Natural killer cell (primary cell): ENCODE measurements around the gene NRXN2. TPM values are rescaled to one million over a fixed set of nuclear protein-coding genes. Genes with fewer than 3 reads are reported as not detected.

Source experiments
- ATAC-seq, 3 donors: fragments of 150-1000 bp in 2 of 3; fragments of 200-7000 bp in 1 of 3; cut with Tn5 transposase; 1 replicate in 1 of 3; 2 replicates in 2 of 3; pipeline ENCODE4 v1.10.0; 2021; ENCODE audit warnings: mild to moderate bottlenecking in 2 of 3, moderate library complexity in 2 of 3
- DNase-seq, 2 donors: peaks; one replicate each; pipeline versions ENCODE4 v3.0.0 to v3.0.0-alpha.2; 2013 to 2021; ENCODE audit warnings: mixed read lengths in 1 of 2
- H3K27ac ChIP-seq: one replicate; pipeline ENCODE4 v1.5.1; 2013; ENCODE audit warnings: mild to moderate bottlenecking, low read length
- H3K27me3 ChIP-seq: one replicate; pipeline ENCODE4 v1.6.1; 2013; ENCODE audit warnings: low read length; ENCODE audit not compliant: control insufficient read depth, insufficient read depth
- H3K36me3 ChIP-seq: one replicate; pipeline ENCODE4 v1.6.1; 2013; ENCODE audit warnings: low read length; ENCODE audit not compliant: control insufficient read depth, insufficient read depth
- H3K4me1 ChIP-seq: one replicate; pipeline ENCODE4 v1.6.1; 2013; ENCODE audit warnings: low read length; ENCODE audit not compliant: control insufficient read depth, insufficient read depth
- H3K4me3 ChIP-seq: one replicate; pipeline ENCODE4 v1.5.1; 2013; ENCODE audit warnings: low read length
- H3K9me3 ChIP-seq: one replicate; pipeline ENCODE4 v1.6.1; 2013; ENCODE audit warnings: low read length; ENCODE audit not compliant: control insufficient read depth, insufficient read depth
- H3K27ac Mint-ChIP-seq, 2 donors: one replicate each; pipeline ENCODE4 v1.8.0; 2022; ENCODE audit warnings: mild to moderate bottlenecking in 2 of 2, mixed read lengths in 2 of 2, moderate library complexity in 1 of 2
- H3K27me3 Mint-ChIP-seq, 2 donors: one replicate each; pipeline ENCODE4 v1.8.0; 2022; ENCODE audit warnings: low read depth in 2 of 2, mixed read lengths in 2 of 2
- H3K36me3 Mint-ChIP-seq: one replicate; pipeline ENCODE4 v1.8.0; 2022; ENCODE audit warnings: mixed read lengths
- H3K4me1 Mint-ChIP-seq, 2 donors: one replicate each; pipeline ENCODE4 v1.8.0; 2022; ENCODE audit warnings: mixed read lengths in 2 of 2
- H3K4me3 Mint-ChIP-seq: one replicate; pipeline ENCODE4 v1.8.0; 2022; ENCODE audit warnings: mild to moderate bottlenecking, moderate library complexity, mixed read lengths
- H3K9me3 Mint-ChIP-seq, 2 donors: one replicate each; pipeline ENCODE4 v1.8.0; 2022; ENCODE audit warnings: mixed read lengths in 2 of 2
- CTCF ChIP-seq: fragments of 200-600 bp; IDR thresholded peaks from one replicate; pipeline ENCODE4 v1.8.0; 2022; ENCODE audit warnings: antibody characterized with exemption
- WGBS: methylation state at CpG from one replicate; pipeline ENCODE4 v1.1.7; 2013; ENCODE audit warnings: missing lambda C conversion rate; ENCODE audit not compliant: insufficient coverage; 5-methylcytosine and 5-hydroxymethylcytosine counted together
- intact Hi-C: fragments of 100-400 bp; cut with micrococcal nuclease; formaldehyde crosslinking; loops from one replicate; pipeline ENCODE4 v1.14.2; 2022
- total RNA-seq, 4 donors: library from RNA; stranded (reverse); fragments of 120-200 nt in 1 of 4; gene quantifications; one replicate each; pipeline versions ENCODE4 v1.2.3 to v1.2.4, GENCODE V29; 2013 to 2022

The NRXN2 gene
- total RNA-seq, 3 donors from 2014 or later (not counting 1 experiment from before 2014, with no cell fraction given): 2.9 to 9.6 (median 7.7) TPM

GRCh38 chr11:64621283-64622019 lies 101.5 kb downstream of the NRXN2 start:
- Mint-ChIP-seq H3K36me3 (no peaks in the 10 kb centered on the region), H3K4me1 (peaks cover 0 to 4% of the 10 kb centered on the region in 2 donors), H3K9me3 (no peaks in the 10 kb centered on the region), H3K27ac (no peak overlapping the region), H3K4me3 (no peak overlapping the region), H3K27me3 (no peaks in the 10 kb centered on the region)
- no peak for ATAC-seq
- no peak for DNase-seq
- Histone ChIP-seq H3K9me3 (no peaks in the 10 kb centered on the region), H3K4me3 (no peak overlapping the region), H3K27ac (no peak overlapping the region), H3K36me3 (no peaks in the 10 kb centered on the region), H3K4me1 (peaks cover 10% of the 10 kb centered on the region), H3K27me3 (no peaks in the 10 kb centered on the region)
- 31% methylated on average over 4 of the region's 5 CpGs for WGBS
- no peak for TF ChIP-seq CTCF
- intact Hi-C loops: no loop called here

- H3K4me1 ChIP-seq: peaks cover 10% of the 10 kb centered on the region
- no peak overlapping the region for H3K27ac ChIP-seq
- no peaks in the 10 kb centered on the region for H3K36me3 ChIP-seq
- ATAC-seq (no peak), DNase-seq (no peak)
- H3K36me3 Mint-ChIP-seq: no peaks in the 10 kb centered on the region
- 74% methylated on average over 13 of the region's 13 CpGs for WGBS
- H3K4me3 ChIP-seq: no peak overlapping the region
- H3K27ac Mint-ChIP-seq: no peak overlapping the region
- H3K4me1 Mint-ChIP-seq: peaks cover 0 to 4% of the 10 kb centered on the region in 2 donors
- no peak overlapping the region for H3K4me3 Mint-ChIP-seq
- H3K27me3 Mint-ChIP-seq: no peaks in the 10 kb centered on the region
- intact Hi-C loops: no loop called here
- no peaks in the 10 kb centered on the region for H3K9me3 Mint-ChIP-seq
- TF ChIP-seq CTCF: no peak
- H3K9me3 ChIP-seq: no peaks in the 10 kb centered on the region
- H3K27me3 ChIP-seq: no peaks in the 10 kb centered on the region
These were observed 102.5 kb downstream of the NRXN2 start for GRCh38 chr11:64620381-64620971.

DNA sequence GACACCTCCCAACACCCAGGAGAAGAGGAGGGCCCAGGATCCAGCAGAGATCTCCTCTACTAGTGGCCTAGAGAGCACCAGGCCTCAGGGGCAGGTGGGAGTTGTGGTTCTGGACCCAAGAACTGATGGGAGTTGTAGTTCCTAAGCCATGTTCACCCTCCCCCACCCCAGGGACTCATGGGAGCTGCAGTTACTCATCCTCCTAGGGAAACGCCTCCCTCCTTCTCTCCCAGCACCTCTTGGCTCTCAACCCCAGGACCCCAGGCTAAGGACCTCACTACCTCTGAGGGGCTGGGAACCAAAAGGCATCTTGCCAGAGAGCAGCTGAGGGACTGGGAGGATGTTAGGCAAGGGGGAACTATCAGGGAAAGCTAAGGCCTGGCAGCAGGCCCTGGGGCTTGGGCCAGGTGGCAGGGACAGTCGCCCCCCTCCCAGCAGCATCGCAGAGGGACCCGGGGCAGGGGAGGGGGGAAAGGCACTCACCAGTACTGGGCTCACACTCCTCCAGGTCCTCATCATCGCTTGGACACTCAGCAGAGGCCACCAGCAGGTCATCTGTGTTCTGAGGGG lies 103.1 kb downstream of the NRXN2 start:
- H3K4me3 ChIP-seq: no peak overlapping the region
- no peaks in the 10 kb centered on the region for H3K9me3 ChIP-seq
- no peaks in the 10 kb centered on the region for H3K36me3 ChIP-seq
- H3K27ac ChIP-seq: no peak overlapping the region
- Mint-ChIP-seq H3K9me3 (no peaks in the 10 kb centered on the region), H3K27me3 (no peaks in the 10 kb centered on the region), H3K36me3 (no peaks in the 10 kb centered on the region), H3K4me1 (peaks cover 0 to 9% of the 10 kb centered on the region in 2 donors), H3K4me3 (no peak overlapping the region), H3K27ac (no peak overlapping the region)
- TF ChIP-seq CTCF: no peak
- H3K4me1 ChIP-seq: peaks cover 5% of the 10 kb centered on the region
- intact Hi-C loops: no loop called here
- 76% methylated on average over 5 of the region's 5 CpGs for WGBS
- ATAC-seq (no peak), DNase-seq (no peak)
- H3K27me3 ChIP-seq: no peaks in the 10 kb centered on the region
